Ishikawa (cell line): Measurements from ENCODE around the gene FTO.
A peak's percentile ranks its signal among the peaks of the same experiment; 100 is the strongest.

Experiments used
- CEBPB ChIP-seq: IDR thresholded peaks from 2 replicates; pipeline ENCODE4 v1.6.1; 2012
- CREB1 ChIP-seq: IDR thresholded peaks from 2 replicates; pipeline ENCODE4 v1.6.1; 2012; ENCODE audit warnings: low read depth
- EGR1 ChIP-seq: IDR thresholded peaks from 2 replicates; pipeline ENCODE4 v1.6.1; 2012
- EP300 ChIP-seq: IDR thresholded peaks from 2 replicates; pipeline ENCODE4 v1.6.1; 2012; ENCODE audit warnings: borderline replicate concordance
- FOXM1 ChIP-seq: IDR thresholded peaks from 2 replicates; pipeline ENCODE4 v1.6.1; 2012; ENCODE audit warnings: low read depth, borderline replicate concordance
- NFIC ChIP-seq: IDR thresholded peaks from 2 replicates; pipeline ENCODE4 v1.6.1; 2012
- RAD21 ChIP-seq: IDR thresholded peaks from 2 replicates; pipeline ENCODE4 v1.6.1; 2012; ENCODE audit warnings: low read depth
- TAF1 ChIP-seq: IDR thresholded peaks from 2 replicates; pipeline ENCODE4 v1.6.1; 2012; ENCODE audit warnings: low read depth, mild to moderate bottlenecking
- TCF12 ChIP-seq: IDR thresholded peaks from 2 replicates; pipeline ENCODE4 v1.6.1; 2012; ENCODE audit warnings: low read depth
- TEAD4 ChIP-seq: IDR thresholded peaks from 2 replicates; pipeline ENCODE4 v1.6.1; 2012
- YY1 ChIP-seq: IDR thresholded peaks from 2 replicates; pipeline ENCODE4 v1.6.1; 2012; ENCODE audit warnings: low read depth
- ZBTB7A ChIP-seq: IDR thresholded peaks from 2 replicates; pipeline ENCODE4 v1.6.1; 2012; ENCODE audit warnings: low read depth
- TF ChIP-seq, protein P1 (sequence below): IDR thresholded peaks from 2 replicates; pipeline ENCODE4 v1.6.1; 2012
- TF ChIP-seq, protein P2 (sequence below): IDR thresholded peaks from 2 replicates; pipeline ENCODE4 v1.6.1; 2012
- TF ChIP-seq, protein P3 (sequence below): IDR thresholded peaks from 2 replicates; pipeline ENCODE4 v1.6.1; 2012; ENCODE audit warnings: low read depth, mild to moderate bottlenecking

FTO gene

GRCh38 chr16:54160252-54160860, 456.4 kb downstream of the FTO start:
- TF ChIP-seq CEBPB (no peak), EGR1 (no peak), FOXM1 (no peak), TCF12 (no peak), ZBTB7A (no peak), YY1 (no peak), EP300 (no peak), CREB1 (no peak), TEAD4 (no peak), NFIC (no peak), RAD21 (no peak), TAF1 (no peak)
- TF ChIP-seq, protein P1, sequence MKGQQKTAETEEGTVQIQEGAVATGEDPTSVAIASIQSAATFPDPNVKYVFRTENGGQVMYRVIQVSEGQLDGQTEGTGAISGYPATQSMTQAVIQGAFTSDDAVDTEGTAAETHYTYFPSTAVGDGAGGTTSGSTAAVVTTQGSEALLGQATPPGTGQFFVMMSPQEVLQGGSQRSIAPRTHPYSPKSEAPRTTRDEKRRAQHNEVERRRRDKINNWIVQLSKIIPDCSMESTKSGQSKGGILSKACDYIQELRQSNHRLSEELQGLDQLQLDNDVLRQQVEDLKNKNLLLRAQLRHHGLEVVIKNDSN: no peak
- TF ChIP-seq, protein P2, sequence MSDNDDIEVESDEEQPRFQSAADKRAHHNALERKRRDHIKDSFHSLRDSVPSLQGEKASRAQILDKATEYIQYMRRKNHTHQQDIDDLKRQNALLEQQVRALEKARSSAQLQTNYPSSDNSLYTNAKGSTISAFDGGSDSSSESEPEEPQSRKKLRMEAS: no peak
- TF ChIP-seq, protein P3, sequence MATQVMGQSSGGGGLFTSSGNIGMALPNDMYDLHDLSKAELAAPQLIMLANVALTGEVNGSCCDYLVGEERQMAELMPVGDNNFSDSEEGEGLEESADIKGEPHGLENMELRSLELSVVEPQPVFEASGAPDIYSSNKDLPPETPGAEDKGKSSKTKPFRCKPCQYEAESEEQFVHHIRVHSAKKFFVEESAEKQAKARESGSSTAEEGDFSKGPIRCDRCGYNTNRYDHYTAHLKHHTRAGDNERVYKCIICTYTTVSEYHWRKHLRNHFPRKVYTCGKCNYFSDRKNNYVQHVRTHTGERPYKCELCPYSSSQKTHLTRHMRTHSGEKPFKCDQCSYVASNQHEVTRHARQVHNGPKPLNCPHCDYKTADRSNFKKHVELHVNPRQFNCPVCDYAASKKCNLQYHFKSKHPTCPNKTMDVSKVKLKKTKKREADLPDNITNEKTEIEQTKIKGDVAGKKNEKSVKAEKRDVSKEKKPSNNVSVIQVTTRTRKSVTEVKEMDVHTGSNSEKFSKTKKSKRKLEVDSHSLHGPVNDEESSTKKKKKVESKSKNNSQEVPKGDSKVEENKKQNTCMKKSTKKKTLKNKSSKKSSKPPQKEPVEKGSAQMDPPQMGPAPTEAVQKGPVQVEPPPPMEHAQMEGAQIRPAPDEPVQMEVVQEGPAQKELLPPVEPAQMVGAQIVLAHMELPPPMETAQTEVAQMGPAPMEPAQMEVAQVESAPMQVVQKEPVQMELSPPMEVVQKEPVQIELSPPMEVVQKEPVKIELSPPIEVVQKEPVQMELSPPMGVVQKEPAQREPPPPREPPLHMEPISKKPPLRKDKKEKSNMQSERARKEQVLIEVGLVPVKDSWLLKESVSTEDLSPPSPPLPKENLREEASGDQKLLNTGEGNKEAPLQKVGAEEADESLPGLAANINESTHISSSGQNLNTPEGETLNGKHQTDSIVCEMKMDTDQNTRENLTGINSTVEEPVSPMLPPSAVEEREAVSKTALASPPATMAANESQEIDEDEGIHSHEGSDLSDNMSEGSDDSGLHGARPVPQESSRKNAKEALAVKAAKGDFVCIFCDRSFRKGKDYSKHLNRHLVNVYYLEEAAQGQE: no peak

GRCh38 chr16:54160939-54161897, 457.3 kb downstream of the FTO start:
- no peak for TF ChIP-seq YY1
- no peak for TF ChIP-seq EP300
- no peak for TF ChIP-seq CEBPB
- TF ChIP-seq TEAD4: no peak
- TF ChIP-seq FOXM1: no peak
- no peak for TF ChIP-seq CREB1
- no peak for TF ChIP-seq EGR1
- TF ChIP-seq, protein P1: no peak
- no peak for TF ChIP-seq TCF12
- TF ChIP-seq RAD21: no peak
- TF ChIP-seq, protein P3: no peak
- no peak for TF ChIP-seq ZBTB7A
- TF ChIP-seq TAF1: no peak

DNA sequence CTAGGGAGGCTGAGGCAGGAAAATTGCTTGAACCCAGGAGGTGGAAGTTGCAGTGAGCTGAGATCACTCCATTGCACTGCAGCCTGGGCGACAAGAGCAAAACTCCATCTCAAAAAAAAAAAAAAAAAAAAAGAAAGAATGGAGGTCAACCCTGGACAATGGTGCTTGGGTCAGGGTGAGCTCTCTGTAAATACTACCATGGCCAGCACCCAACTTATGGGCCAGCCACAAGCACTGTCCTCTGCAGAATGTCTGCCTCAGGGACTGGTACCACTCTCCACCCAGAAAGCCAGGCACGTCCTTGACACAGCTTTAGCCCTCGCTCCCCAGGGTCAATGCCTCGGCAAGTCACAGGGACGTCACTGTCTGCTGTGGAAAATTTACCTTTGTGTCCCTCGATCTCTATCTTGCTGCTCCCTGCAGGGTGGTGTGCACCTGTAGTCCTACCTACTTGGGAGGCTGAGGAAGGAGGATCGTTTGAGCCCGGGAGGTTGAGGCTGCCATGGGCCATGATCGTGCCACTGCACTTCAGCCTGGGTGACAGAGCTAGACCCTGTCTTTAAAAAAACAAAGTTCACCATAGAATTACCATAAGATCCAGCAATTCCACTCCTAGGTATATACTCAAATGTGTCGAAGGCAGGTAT, 459.4 kb downstream of the FTO start:
- TF ChIP-seq FOXM1 (no peak), CEBPB (no peak)
- TF ChIP-seq, protein P3: peak; percentile 29; the same call in 1 of the 2 replicates

DNA sequence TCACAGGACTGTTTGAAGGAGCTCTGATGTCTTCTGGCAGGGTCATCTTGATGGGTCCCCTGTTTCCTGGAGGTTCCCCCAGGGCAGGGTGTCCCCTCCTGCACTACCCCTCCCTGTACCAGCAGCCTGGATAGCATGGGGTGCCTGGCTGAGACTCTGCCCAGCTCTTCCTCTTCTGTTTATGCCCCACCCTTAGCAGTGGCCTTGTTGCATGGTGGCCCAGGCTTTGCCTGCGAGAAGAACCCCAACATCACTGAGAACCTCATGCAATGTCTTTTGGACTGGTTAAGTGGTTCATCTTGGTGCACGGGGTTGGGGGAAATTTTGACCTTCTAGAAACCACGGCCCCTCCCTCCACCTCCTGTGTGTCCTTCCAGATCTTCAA, 460.8 kb downstream of the FTO start:
- TF ChIP-seq CREB1 (no peak), ZBTB7A (no peak), RAD21 (no peak), YY1 (no peak)
- TF ChIP-seq, protein P3: no peak
